ENCODE measurements around the gene STARD7.

STARD7 gene

DNA sequence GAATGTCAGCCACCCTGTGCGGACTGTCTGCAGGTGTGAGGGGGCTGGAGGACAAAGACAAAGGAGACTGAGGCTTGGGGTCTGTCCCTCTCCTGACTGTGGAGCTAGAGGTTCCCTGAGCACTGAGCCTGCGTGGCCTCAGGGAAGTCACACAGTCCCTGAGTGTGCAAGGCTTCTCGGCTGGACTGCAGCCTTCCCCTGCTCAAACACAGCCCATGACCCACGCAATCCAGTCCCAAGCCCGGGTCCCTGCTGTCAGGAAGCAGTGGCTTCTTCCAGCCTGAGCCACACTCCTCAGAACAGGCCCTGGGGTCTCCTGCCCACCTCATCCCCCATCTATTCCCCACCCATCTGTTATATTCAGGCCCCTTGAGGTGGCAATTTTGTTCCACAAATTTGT is 73.0 kb downstream of the STARD7 start:
- DNase-seq (ENCODE audit: low read depth), result no peak

DNA sequence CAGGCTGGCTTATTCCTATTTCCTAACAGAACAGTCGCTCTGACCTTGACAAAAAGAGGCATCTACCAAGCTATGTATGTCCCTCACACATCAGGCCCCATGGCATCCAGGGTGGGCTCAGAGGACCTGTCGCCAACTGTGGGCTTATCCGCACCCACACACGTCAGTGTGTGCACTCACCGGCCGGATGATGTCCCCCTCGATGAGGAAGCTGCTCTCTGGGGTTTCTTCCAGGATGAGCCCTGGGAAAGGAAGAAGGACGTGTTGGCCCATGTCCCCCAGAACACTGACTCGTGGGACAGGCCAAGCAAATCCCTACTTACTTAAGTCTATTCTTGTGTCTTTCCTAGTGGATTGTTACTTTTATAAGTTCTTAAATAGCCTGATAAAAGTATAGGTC is 73.5 kb downstream of the STARD7 start:
- no peak for DNase-seq (ENCODE audit: low read depth)
